GM18519 (cell line): Measurements from ENCODE around the gene PPP1R1C.

Experiments used
- ATAC-seq: cut with Tn5 transposase; IDR thresholded peaks from one replicate; pipeline ENCODE4 v1.9.1; 2021; ENCODE audit warnings: mild to moderate bottlenecking, moderate library complexity; ENCODE audit not compliant: unreplicated experiment, low FRiP score

PPP1R1C gene

GRCh38 chr2:182055993-182056392 lies 70.3 kb downstream of the PPP1R1C start:
- ATAC-seq, result no peak

GRCh38 chr2:182057002-182057401 lies 71.3 kb downstream of the PPP1R1C start:
- no peak for ATAC-seq

- no peak for ATAC-seq
Observed at GRCh38 chr2:182058056-182058455, 72.4 kb downstream of the PPP1R1C start.

DNA sequence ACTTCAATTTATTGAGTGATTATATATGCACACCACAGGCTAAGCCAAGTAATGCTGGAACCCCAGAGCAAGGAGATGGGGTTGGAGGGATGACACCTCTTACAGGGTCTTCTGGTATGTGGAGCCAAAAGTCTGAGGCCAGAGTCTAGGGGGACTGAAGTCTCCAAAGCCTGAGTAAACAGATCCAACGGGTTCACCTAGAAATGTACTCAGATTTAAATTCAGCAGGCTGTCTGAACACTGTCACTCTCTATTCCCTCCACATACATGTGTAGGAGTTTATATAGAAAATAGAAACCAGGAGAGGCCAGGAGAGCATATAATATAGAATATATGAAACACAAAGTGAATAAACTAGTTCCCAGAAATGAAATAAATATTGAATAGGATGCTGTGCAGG lies 76.1 kb downstream of the PPP1R1C start:
- ATAC-seq, result no peak

DNA sequence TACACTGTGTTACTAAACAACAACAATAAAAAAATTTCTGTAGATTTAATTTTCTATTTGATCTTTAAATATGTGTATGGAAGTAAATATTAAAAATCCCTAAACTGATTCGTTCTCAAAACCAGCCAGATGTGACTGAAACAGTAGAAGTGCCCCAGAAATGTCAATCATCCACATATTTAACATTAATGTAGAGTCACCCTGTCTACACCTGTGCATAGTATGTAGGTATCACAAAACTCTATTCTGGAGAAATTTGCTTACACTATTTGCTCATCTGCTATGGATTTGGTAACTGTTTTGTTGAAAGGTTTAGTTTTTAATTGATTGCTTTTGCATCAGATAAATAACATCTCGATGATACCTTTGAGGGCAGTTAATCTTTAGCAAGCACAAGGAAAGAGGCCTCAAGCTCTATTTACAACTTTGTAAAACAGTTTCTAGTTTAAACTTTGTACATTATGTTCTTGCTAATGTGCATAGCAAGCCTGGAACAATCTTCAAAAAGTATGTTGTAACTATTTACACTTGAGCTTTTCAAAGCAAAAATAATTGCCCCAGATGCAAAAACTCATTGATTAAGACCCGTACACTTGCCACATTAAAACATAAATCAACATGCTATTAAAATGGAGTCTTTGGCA lies 76.8 kb downstream of the PPP1R1C start:
- ATAC-seq, result no peak

DNA sequence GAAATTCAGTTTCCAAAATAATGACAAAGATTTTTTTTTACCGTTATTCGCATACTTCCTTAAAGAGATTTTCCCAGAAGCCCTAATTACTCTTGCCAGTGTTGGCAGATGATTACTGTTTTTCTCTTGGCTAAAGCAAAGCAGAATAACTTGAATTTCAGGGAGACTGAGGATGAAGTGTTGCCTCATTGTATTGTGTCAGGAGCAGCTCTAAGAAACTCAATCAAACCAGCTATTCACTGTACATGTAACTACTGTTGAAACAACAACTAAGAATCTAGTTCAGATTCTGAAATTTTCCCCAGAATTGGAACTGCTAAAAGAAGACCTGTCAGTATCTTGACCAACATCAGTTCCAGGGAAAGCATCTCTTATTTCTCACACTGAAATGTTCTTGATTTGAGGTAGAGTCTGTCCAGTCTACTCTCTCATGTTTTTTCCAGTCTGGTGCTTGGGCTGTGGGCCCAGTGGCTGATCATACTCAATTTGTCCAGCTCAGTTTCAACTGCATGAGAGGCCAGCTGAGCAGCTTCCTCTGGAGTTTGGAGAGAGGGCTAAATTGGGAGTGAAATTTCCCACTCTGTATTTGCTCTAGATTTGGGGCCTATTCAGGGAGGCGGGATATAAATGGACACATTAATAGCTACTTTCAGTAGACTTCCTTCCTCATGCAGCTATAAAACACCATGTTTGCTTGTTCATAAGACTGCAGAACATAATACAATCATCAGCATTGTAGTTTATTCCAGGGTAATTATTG lies 78.5 kb downstream of the PPP1R1C start:
- no peak for ATAC-seq

DNA sequence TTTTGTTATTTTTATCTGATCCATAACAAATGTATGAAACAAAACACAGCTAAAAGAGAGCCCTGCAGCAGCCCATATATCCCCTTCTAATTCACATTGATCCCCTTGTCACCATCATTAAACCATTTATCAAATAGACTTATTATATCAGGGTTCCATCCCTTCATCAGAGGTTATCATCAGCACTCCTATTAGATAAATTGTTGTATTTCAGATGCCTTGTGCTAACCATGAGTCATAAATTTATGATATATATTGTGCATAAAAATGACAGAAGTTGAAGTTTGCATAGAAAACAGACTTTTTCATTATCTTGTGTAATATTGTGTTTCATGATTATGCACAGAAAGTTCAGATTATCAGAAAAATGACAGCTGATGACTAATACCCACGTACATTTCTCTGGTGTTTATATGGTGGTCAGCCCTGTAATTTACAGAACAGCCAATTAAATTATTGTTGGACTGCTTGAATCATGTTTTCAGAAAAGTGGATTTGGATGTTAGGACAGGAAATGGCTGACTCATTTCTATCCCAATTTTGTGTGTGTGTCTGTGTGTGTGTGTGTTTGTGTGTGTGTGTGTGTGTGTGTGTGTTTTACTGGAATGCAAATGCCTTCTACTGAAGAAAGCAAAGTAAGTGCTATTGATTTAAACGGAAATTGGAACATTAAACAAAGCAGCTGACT lies 80.9 kb downstream of the PPP1R1C start:
- no peak for ATAC-seq

DNA sequence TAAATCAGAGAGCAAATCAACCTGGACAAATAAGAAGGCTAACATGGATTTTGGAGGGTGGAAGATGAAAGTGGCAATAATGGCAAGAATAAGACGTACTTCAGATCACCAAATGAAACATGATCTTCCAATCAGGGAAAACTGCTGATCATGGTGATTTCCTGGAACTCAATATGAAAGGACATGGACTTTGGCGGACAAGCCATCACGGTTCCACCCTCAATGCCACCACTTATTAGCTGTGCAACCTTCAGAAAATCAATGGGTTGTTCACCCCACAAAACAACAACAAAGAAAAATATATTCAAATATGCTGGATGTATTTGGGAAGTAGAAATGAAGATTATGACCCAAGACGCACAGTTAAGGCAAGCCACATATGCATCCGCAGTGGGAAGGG lies 81.7 kb downstream of the PPP1R1C start:
- no peak for ATAC-seq

DNA sequence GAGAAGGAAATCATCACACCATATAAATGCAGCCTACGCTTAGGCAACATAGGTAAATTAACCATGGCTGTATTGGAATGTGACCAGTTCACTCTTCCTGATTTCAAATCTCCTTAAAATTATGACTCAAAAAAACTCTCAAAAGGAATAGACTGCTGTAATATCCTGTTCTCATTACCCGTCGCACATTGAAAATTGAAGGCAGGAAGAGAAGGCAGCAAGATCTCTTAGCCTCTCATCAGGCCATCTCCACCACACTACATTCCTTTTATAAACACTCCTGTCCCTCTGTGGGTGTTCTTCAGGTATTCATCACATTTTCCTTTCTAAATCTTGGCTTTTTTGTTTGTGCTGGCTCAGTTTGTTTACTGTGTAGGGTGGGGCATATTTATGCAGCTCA lies 83.2 kb downstream of the PPP1R1C start:
- no peak for ATAC-seq

- no peak for ATAC-seq
Observed at GRCh38 chr2:182069416-182069815, 83.8 kb downstream of the PPP1R1C start.

GRCh38 chr2:182069908-182070307 lies 84.3 kb downstream of the PPP1R1C start:
- no peak for ATAC-seq

DNA sequence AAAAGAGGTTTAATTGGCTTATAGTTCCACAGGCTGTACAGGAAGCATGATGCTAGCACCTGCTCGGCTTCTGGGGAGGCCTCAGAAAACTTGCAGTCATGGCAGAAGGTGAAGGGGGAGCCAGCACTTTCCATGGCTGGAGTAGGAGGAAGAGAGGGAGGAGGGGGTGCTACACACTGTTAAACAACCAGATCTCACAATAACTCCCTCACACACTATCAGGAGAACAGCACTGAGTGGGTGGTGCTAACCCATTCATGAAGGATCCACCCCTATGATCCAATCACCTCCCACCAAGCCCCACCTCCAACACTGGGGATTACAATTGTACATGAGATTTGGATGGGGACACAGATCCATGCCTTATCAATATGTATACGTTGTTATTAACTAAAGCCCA lies 85.1 kb downstream of the PPP1R1C start:
- ATAC-seq, result no peak

DNA sequence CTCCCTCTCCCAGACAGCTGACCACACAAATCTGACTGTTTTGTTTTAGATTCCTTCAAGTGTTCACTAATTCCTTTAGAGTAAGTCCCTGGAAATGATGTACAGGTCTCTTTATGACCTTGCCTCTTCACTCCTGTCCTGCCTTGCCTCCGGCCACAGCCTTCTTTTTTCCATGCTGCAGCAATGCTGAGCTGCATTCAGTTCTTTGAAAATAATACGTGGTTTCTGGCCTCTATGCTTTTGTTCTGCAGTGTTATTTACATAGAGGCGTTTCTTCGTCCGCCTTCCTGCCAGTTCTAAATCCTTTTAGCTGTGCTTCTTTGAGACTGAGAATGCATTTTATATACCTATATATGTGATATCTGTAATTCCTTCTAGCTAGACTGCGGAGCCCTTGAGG lies 87.2 kb downstream of the PPP1R1C start:
- no peak for ATAC-seq

DNA sequence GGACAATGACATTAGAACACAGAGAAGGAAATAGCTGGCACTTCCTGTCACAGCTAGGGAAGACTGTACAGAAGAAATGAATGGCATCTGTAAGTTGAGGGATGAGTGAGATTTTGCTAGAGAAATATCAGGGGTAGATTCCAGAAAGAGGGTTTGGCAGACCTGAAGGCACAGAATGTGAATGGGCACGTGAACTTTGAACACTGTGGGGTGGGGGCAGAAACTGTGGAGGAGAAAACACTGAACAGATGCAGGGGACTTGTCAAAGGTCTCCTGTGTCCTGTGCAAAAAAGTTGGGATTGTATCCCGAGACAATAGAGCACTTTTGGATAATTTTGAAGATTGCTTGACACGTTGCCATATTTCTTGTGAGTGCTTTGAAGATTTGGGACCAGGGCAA lies 88.0 kb downstream of the PPP1R1C start:
- no peak for ATAC-seq

DNA sequence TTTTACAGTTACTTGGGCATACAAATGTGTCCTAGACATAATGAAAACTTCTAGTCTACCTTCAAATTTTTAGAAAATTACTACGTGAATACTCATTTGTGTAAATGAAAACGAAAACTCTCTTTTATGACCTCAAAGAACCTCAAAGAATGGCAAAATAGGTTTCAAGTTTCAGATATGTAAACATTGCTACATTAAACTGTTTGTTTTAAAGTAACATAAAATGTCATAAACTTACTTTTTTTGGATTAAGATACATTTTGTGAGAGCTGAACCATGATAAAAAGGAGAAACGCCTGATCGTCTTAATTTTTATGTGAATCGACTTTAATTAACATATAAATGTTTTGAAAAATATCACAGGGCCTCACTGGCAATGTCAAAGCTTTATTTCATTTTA lies 91.4 kb downstream of the PPP1R1C start:
- ATAC-seq, result no peak

DNA sequence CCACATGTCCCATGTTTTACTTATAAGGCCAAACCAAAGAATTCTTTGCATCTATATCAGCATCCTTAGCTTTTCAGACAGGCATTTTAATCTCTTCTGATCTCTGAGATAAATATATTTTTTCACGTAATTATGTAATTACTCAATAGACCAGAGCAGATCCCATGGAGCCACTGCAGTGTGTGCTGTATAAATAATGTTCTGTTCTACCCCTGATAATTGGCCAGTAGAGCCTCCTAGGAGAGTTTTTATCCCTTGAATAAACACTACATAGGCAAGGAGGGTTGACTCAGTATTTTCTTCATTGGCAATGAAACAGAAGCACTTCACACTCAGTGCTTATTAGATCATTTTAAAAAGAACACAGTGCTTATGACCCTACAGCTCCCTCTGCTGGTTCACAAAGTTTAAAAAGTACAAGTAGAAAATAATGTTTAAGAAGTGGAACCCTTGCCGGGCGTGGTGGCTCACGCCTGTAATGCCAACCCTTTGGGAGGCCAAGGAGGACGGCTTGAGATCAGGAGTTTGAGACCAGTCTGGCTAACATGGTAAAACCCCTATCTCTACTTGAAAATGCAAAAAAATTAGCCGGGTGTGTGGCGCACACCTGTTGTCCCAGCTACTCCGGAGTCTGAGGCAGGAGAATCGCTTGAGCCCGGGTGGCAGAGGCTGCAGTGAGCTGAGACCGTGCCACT lies 91.9 kb downstream of the PPP1R1C start:
- peak; percentile 54 for ATAC-seq

GRCh38 chr2:182078988-182079602 lies 93.4 kb downstream of the PPP1R1C start:
- ATAC-seq, result no peak

DNA sequence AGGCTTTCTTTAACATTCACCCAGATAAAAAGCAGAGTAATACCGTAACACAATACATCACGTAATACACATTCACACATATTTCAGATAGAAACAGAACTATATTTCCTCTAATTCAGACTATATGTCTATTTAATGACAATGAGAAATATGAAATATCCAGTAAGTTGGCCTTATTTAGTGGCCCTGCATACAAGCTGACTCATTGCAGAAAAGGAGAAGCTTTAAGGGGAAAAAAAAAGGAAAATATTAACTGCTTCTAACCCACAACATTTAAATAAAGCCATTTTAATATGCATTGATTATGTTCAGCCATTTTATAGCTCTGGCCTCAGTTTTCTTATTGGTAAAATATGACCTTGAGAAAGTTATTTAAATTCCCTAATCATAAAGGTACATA lies 94.8 kb downstream of the PPP1R1C start:
- no peak for ATAC-seq

- no peak for ATAC-seq
Observed at GRCh38 chr2:182081602-182082260, 96.1 kb downstream of the PPP1R1C start.

DNA sequence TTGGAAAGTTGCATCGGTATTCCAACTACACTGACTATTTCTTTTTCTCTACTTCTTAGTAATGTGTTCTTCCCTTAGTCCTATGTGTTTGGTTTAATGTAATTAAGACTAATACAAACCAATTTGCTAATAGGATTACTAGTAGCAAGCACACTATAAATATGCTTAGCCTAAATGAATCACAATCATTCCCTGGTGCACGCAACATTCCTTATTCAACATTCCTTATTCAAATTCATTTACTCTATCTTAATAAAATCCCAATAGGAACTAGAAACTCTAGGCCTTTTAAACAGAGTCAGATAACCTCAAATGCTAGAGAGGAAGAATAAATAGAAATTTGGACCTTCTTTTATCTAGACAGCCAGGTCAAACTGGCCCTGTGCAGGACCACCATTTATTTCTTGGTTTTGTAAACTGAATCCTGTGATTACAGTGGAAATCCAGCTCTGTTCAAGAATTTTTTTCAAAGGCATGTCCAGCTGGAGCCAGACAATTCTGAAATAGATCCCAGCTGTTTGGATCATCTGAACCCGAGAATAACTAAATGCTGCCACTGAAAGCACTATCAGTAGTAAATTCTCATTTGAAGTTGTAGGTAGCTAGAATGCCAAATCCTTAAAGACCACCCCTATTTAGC lies 103.1 kb downstream of the PPP1R1C start:
- ATAC-seq, result no peak
